Mucosa of descending colon (tissue), 3 donors: ENCODE results near the gene PCDH9. TPM values are rescaled to one million over a fixed set of nuclear protein-coding genes. Genes with fewer than 3 reads are reported as not detected.

Experiments used
- ATAC-seq: fragments of 200-7000 bp; cut with Tn5 transposase; one replicate; pipeline ENCODE4 v1.9.1; 2020; ENCODE audit warnings: mild to moderate bottlenecking, moderate library complexity
- DNase-seq, 3 donors: peaks; one replicate each; pipeline ENCODE4 v3.0.0-alpha.2; 2020
- H3K36me3 ChIP-seq: fragments of 200-600 bp; one replicate; pipeline ENCODE4 v1.8.0; 2021; ENCODE audit warnings: low read depth, mild to moderate bottlenecking
- H3K4me1 ChIP-seq: fragments of 200-600 bp; one replicate; pipeline ENCODE4 v1.8.0; 2021; ENCODE audit warnings: low read depth, mild to moderate bottlenecking
- H3K4me3 ChIP-seq: fragments of 200-600 bp; one replicate; pipeline ENCODE4 v1.8.0; 2021; ENCODE audit warnings: mild to moderate bottlenecking
- H3K9me3 ChIP-seq: fragments of 200-600 bp; one replicate; pipeline ENCODE4 v1.8.0; 2021; ENCODE audit warnings: mild to moderate bottlenecking
- intact Hi-C, 2 donors: fragments of 100-400 bp; cut with DNase I in 1 of 2; cut with micrococcal nuclease in 1 of 2; formaldehyde crosslinking; loops; one replicate each; pipeline versions ENCODE4 v1.11.0 to v1.11.1; 2022; cut with DNase I, micrococcal nuclease
- total RNA-seq, 3 donors: library from RNA; stranded (reverse); fragmentation: NEBNext Ultra II Directional in 2 of 3; extraction: Animal tissue kit (Norgen Biotek cat#: 25700) in 2 of 3; gene quantifications; one replicate each; pipeline versions ENCODE4 v1.2.1 to v1.2.4, GENCODE V29; 2021 to 2023
- TF ChIP-seq, protein P1 (sequence below): fragments of 200-600 bp; IDR thresholded peaks from one replicate; pipeline ENCODE4 v1.8.0; 2022; ENCODE audit warnings: antibody characterized with exemption, mild to moderate bottlenecking
- donor health status: DM: no; HTN: no; CAD: no; lungs with moderate emphysema.
- donor health status: DM: no; HTN: no; CAD: no.
- donor health status: DM: no; HTN: yes; CAD: no.

PCDH9 gene
- total RNA-seq, 3 donors from 2014 or later = 0.58 to 5.0 (median 0.80) TPM

DNA sequence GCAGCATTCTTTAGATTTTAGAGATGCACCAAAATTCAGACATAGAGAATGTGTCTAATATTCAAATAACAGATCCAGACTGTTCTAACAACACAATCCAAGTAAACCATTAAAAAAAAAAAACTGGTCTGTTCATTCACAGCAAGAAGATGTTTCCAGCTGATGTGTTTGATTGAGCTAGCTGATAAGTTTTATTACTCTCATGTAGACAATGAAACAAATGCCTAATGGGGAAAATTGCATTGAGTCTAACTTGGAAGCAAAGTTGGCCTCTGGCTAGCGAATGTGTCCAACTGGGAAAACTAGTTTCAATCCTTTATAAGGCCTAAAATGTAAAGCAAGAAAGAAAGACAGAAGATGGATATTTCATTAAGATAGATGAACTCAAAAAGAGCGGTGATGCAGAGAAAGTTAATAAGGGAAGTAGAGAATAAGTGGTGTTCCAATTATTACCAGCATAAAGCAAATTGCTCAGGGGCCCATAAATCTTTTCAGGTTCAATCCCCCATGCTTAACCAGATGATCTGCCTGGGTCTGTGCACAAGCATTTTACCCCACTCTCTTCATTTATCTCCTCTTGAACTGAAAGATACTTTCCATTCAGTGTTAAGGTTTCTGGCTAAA lies 54.2 kb downstream of the PCDH9 start:
- no peaks in the 10 kb centered on the region for H3K9me3 ChIP-seq
- TF ChIP-seq, protein P1, sequence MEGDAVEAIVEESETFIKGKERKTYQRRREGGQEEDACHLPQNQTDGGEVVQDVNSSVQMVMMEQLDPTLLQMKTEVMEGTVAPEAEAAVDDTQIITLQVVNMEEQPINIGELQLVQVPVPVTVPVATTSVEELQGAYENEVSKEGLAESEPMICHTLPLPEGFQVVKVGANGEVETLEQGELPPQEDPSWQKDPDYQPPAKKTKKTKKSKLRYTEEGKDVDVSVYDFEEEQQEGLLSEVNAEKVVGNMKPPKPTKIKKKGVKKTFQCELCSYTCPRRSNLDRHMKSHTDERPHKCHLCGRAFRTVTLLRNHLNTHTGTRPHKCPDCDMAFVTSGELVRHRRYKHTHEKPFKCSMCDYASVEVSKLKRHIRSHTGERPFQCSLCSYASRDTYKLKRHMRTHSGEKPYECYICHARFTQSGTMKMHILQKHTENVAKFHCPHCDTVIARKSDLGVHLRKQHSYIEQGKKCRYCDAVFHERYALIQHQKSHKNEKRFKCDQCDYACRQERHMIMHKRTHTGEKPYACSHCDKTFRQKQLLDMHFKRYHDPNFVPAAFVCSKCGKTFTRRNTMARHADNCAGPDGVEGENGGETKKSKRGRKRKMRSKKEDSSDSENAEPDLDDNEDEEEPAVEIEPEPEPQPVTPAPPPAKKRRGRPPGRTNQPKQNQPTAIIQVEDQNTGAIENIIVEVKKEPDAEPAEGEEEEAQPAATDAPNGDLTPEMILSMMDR = no peak
- intact Hi-C loops = no loop called here
- DNase-seq = no peak
- no peaks in the 10 kb centered on the region for H3K4me1 ChIP-seq
- no peak overlapping the region for H3K4me3 ChIP-seq
- no peak for ATAC-seq
- no peaks in the 10 kb centered on the region for H3K36me3 ChIP-seq

DNA sequence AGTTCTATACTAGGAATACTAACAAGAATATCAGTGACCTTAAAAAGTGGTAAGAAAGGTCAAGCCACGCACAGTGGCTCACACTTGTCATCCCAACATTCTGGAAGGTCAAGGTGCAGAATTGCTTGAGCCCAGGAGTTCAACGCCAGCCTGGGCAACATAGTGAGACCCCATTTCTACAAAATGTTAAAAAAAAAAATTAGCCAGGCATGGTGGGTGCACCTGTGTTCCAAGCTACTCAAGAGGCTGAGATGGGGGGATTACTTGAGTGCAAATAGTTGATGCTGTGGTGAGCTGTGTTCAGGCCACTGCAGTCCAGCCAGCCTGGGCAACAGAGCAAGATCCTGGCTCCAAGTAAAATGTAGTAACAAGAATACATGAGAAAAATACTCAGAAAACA lies 61.8 kb downstream of the PCDH9 start:
- Histone ChIP-seq H3K4me3 (no peak overlapping the region), H3K9me3 (no peaks in the 10 kb centered on the region), H3K4me1 (no peaks in the 10 kb centered on the region), H3K36me3 (no peaks in the 10 kb centered on the region)
- TF ChIP-seq, protein P1 = no peak
- intact Hi-C loops = no loop called here
- ATAC-seq (no peak), DNase-seq (no peak)

DNA sequence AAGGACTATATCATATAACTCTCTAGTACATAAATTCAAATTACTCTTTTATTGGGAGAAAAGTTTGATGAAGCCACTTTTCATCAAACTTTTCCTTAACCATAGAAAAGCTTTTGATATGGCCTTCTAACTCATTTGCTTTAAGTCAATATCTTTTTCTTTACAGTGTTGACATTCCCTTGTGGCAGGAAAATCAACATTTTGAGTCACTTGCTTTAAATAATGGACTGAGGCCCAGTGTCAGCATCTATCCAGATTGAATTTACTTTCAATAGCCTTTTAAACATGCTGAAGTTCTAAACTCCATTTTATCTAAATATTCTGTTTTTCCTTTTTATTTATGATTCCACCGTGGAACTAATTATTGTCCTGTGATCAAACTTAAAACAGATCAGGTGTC lies 62.7 kb downstream of the PCDH9 start:
- ATAC-seq = no peak
- intact Hi-C loops = no loop called here

DNA sequence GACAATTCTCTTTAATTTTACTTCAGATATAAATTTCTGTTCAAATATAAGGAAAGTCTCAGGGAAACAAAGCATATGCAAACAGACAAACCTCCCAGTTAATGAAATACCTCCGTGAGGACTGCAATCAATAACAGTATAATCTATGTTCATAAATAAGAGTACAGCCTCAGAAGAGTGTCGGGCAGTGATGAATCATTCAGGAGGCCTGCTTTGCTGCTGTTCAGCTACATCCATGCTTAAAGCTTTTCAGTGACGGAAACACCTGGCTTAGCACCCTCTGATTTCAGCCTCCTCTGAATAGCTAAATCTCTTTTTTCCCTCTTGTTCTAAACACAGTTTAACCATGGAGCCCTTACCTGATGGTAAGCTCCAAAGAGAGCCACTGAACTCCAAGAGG lies 69.0 kb downstream of the PCDH9 start:
- DNase-seq (no peak), ATAC-seq (no peak)
- TF ChIP-seq, protein P1 = no peak

More for the DNA sequence above, 62.7 kb downstream of the PCDH9 start:
- H3K4me3 ChIP-seq = no peak overlapping the region
- no peak for DNase-seq
- TF ChIP-seq, protein P1 = no peak
- H3K4me1 ChIP-seq = no peaks in the 10 kb centered on the region
- H3K36me3 ChIP-seq = no peaks in the 10 kb centered on the region
- no peaks in the 10 kb centered on the region for H3K9me3 ChIP-seq

DNA sequence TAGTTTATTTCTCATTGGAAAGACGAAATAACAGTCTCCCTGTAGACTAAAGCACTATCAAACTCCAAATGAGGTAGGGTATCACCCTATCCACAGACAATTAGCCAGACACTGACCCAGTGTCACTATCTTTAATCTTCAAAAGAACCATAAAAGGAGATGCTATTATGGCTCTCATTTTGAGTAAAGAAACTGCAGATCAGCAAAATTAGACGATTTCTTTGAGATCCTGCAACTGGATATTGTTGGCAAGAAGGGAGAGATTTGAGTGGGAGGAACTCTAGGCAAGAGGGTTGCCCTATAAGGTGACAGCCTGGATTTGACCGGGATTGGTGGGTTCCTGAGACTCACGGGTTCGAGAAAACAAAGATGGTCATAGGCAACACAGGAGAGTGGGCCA lies 71.2 kb downstream of the PCDH9 start:
- Histone ChIP-seq H3K4me3 (no peak overlapping the region), H3K36me3 (no peaks in the 10 kb centered on the region), H3K4me1 (no peaks in the 10 kb centered on the region), H3K9me3 (no peaks in the 10 kb centered on the region)
- ATAC-seq = no peak
- intact Hi-C loops = no loop called here
- TF ChIP-seq, protein P1 = no peak
- no peak for DNase-seq

More for the DNA sequence above, 69.0 kb downstream of the PCDH9 start:
- intact Hi-C loops = no loop called here
- Histone ChIP-seq H3K9me3 (no peaks in the 10 kb centered on the region), H3K4me3 (no peak overlapping the region), H3K4me1 (no peaks in the 10 kb centered on the region), H3K36me3 (no peaks in the 10 kb centered on the region)

DNA sequence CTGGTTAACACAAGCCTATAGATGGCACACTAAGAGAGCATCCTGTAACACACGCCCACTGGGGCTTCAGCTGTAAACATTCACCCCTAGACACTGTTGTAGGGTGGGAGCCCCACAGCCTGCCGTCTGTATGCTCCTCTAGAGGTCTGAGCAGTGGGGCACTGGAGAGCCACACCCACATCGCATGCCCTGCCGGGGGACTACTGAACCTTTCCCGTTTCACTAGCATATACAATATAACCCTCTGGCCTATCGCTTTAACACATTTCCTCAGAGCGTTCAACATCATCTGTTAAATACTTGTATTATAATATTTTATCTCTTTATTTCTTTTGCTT lies 73.4 kb downstream of the PCDH9 start:
- H3K36me3 ChIP-seq = no peaks in the 10 kb centered on the region
- intact Hi-C loops = no loop called here
- H3K9me3 ChIP-seq = no peaks in the 10 kb centered on the region
- DNase-seq (no peak), ATAC-seq (no peak)
- H3K4me3 ChIP-seq = no peak overlapping the region
- no peaks in the 10 kb centered on the region for H3K4me1 ChIP-seq
- TF ChIP-seq, protein P1 = no peak
